GM23338 (cell line): Measurements from ENCODE around the gene NAA80. TPM values are rescaled to one million over a fixed set of nuclear protein-coding genes. Genes with fewer than 3 reads are reported as not detected.

Source experiments
- ATAC-seq: fragments of 200-7000 bp; cut with Tn5 transposase; 3 replicates; pipeline ENCODE4 v1.9.1; 2020
- DNase-seq: peaks from one replicate; pipeline ENCODE4 v3.0.0-alpha.2; 2015; ENCODE audit warnings: low spot score
- H2AFZ ChIP-seq: fragments of 200-600 bp; sonication (generic); 2 replicates; pipeline ENCODE4 v1.8.0; 2016; ENCODE audit warnings: antibody characterized with exemption, mild to moderate bottlenecking, moderate library complexity
- H3F3A ChIP-seq: fragments of 200-600 bp; sonication (generic); replicated peaks from 2 replicates; pipeline ENCODE4 v1.8.0; 2017; ENCODE audit warnings: antibody characterized with exemption, mixed run types, low read depth
- H3K27ac ChIP-seq: fragments of 200-600 bp; sonication (generic); 2 replicates; pipeline ENCODE4 v1.6.1; 2016; ENCODE audit warnings: low read depth
- H3K27me3 ChIP-seq: fragments of 200-600 bp; sonication (generic); 2 replicates; pipeline ENCODE4 v1.8.0; 2016; ENCODE audit warnings: mild to moderate bottlenecking, mixed run types, moderate library complexity; ENCODE audit not compliant: insufficient read depth
- H3K36me3 ChIP-seq: fragments of 200-600 bp; sonication (generic); 2 replicates; pipeline ENCODE4 v1.8.0; 2016; ENCODE audit warnings: mild to moderate bottlenecking; ENCODE audit not compliant: insufficient read depth
- H3K4me1 ChIP-seq: fragments of 200-600 bp; sonication (generic); 2 replicates; pipeline ENCODE4 v1.8.0; 2016; ENCODE audit warnings: mild to moderate bottlenecking, moderate library complexity; ENCODE audit not compliant: insufficient read depth
- H3K4me2 ChIP-seq: fragments of 200-600 bp; sonication (generic); 2 replicates; pipeline ENCODE4 v1.7.1; 2017; ENCODE audit warnings: mixed run types
- H3K4me3 ChIP-seq: fragments of 200-600 bp; sonication (generic); 2 replicates; pipeline ENCODE4 v1.6.1; 2016; ENCODE audit warnings: mixed run types
- H3K79me2 ChIP-seq: fragments of 200-600 bp; sonication (generic); replicated peaks from 2 replicates; pipeline ENCODE4 v1.8.0; 2017; ENCODE audit warnings: mild to moderate bottlenecking; ENCODE audit not compliant: insufficient read depth
- H3K9me2 ChIP-seq: fragments of 200-600 bp; sonication (generic); 2 replicates; pipeline ENCODE4 v1.8.0; 2017; ENCODE audit not compliant: insufficient read depth
- H4K20me1 ChIP-seq: fragments of 200-600 bp; sonication (generic); replicated peaks from 2 replicates; pipeline ENCODE4 v1.8.0; 2017; ENCODE audit warnings: mild to moderate bottlenecking; ENCODE audit not compliant: insufficient read depth
- H3K27ac Mint-ChIP-seq: 2 replicates; pipeline ENCODE4 v1.8.0; 2020; ENCODE audit warnings: inconsistent platforms, mild to moderate bottlenecking, moderate library complexity, mixed read lengths
- H3K27me3 Mint-ChIP-seq: 3 replicates; pipeline ENCODE4 v1.8.0; 2022; ENCODE audit warnings: low read depth, mild to moderate bottlenecking, moderate library complexity, mixed read lengths, inconsistent platforms; ENCODE audit not compliant: insufficient read depth, poor library complexity
- H3K36me3 Mint-ChIP-seq: 3 replicates; pipeline ENCODE4 v1.8.0; 2021; ENCODE audit warnings: low read depth, mild to moderate bottlenecking, inconsistent platforms, moderate library complexity, mixed read lengths
- H3K4me1 Mint-ChIP-seq: 3 replicates; pipeline ENCODE4 v1.8.0; 2020; ENCODE audit warnings: mild to moderate bottlenecking, inconsistent platforms, mixed read lengths
- H3K4me3 Mint-ChIP-seq: 3 replicates; pipeline ENCODE4 v1.8.0; 2021; ENCODE audit warnings: moderate library complexity, mild to moderate bottlenecking, inconsistent platforms, mixed read lengths
- H3K9me3 Mint-ChIP-seq: 3 replicates; pipeline ENCODE4 v1.8.0; 2020; ENCODE audit warnings: moderate library complexity, mild to moderate bottlenecking, inconsistent platforms, mixed read lengths
- CREB1 ChIP-seq: fragments of 250-450 bp; sonication (Bioruptor Pico); IDR thresholded peaks from 2 replicates; pipeline ENCODE4 v1.5.0; 2020; ENCODE audit warnings: low read depth, mild to moderate bottlenecking, moderate library complexity
- CTCF ChIP-seq, 2 experiments: fragments of 200-600 bp in 1 of 2; sonication (generic) in 1 of 2; conservative IDR thresholded peaks; 2 replicates each; pipeline versions ENCODE4 v1.5.1 to v1.6.1; 2016 to 2017; ENCODE audit warnings: antibody characterized with exemption in 2 of 2, low read depth in 2 of 2, mild to moderate bottlenecking in 2 of 2, moderate library complexity in 1 of 2
- ETS1 ChIP-seq: IDR thresholded peaks from 2 replicates; pipeline ENCODE4 v1.6.1; 2016; ENCODE audit warnings: antibody characterized with exemption
- EZH2 ChIP-seq: fragments of 200-600 bp; sonication (generic); IDR thresholded peaks from one replicate; pipeline ENCODE4 v1.8.0; 2017; ENCODE audit warnings: antibody characterized with exemption, mild to moderate bottlenecking, low read depth; ENCODE audit not compliant: unreplicated experiment
- EZH2phosphoT487 ChIP-seq: fragments of 200-600 bp; sonication (generic); IDR thresholded peaks from one replicate; pipeline ENCODE4 v1.8.1; 2018; ENCODE audit warnings: antibody characterized with exemption; ENCODE audit not compliant: unreplicated experiment
- JUNB ChIP-seq: IDR thresholded peaks from one replicate; pipeline ENCODE4 v1.6.1; 2016; ENCODE audit warnings: antibody characterized with exemption; ENCODE audit not compliant: unreplicated experiment
- NANOG ChIP-seq: IDR thresholded peaks from 2 replicates; pipeline ENCODE4 v1.6.1; 2016; ENCODE audit warnings: antibody characterized with exemption, borderline replicate concordance
- POLR2AphosphoS5 ChIP-seq: IDR thresholded peaks from 2 replicates; pipeline ENCODE4 v1.6.1; 2016; ENCODE audit warnings: antibody characterized with exemption, low read depth
- REST ChIP-seq: IDR thresholded peaks from one replicate; pipeline ENCODE4 v1.6.1; 2018; ENCODE audit warnings: antibody characterized with exemption; ENCODE audit not compliant: unreplicated experiment
- STAT1 ChIP-seq: IDR thresholded peaks from one replicate; pipeline ENCODE4 v1.6.1; 2016; ENCODE audit warnings: antibody characterized with exemption; ENCODE audit not compliant: unreplicated experiment
- ZNF114 ChIP-seq: fragments of 250-450 bp; sonication (Bioruptor Pico); IDR thresholded peaks from 2 replicates; pipeline ENCODE4 v1.5.0; 2020; ENCODE audit warnings: mild to moderate bottlenecking, moderate library complexity
- ZNF331 ChIP-seq: fragments of 250-450 bp; sonication (Bioruptor Pico); IDR thresholded peaks from 2 replicates; pipeline ENCODE4 v1.5.0; 2020; ENCODE audit warnings: low read depth, mild to moderate bottlenecking, moderate library complexity
- ZNF462 ChIP-seq: fragments of 250-450 bp; sonication (Bioruptor Pico); IDR thresholded peaks from 2 replicates; pipeline ENCODE4 v1.5.0; 2020; ENCODE audit warnings: mild to moderate bottlenecking, moderate library complexity
- polyA plus RNA-seq: library from polyadenylated mRNA; unstranded; fragments of >200 nt; fragmentation: Nextera tagmentation; extraction: Ambion mirVana; gene quantifications from 2 replicates; pipeline ENCODE4 v1.2.1, GENCODE V29; 2016
- total RNA-seq: library from RNA; depleted of rRNA; stranded (reverse); fragments of >200 nt; shearing (Covaris generic); gene quantifications from 2 replicates; pipeline ENCODE4 v1.2.3, GENCODE V29; 2014

NAA80 gene
- total and polyA plus RNA-seq, 2 experiments from 2014 or later: 12.1 to 16.7 TPM

- H3K4me1 ChIP-seq: peaks cover 18% of the 10 kb centered on the region
- no peak for TF ChIP-seq EZH2phosphoT487
- no peak for TF ChIP-seq STAT1
- no peak for TF ChIP-seq ZNF114 (CRISPR knock-in tag)
- TF ChIP-seq CTCF (conservative IDR thresholded peaks at IDR 0.05; ENCODE audit: low read depth in 2 of 2): no peak
- TF ChIP-seq EZH2: no peak
- TF ChIP-seq CREB1 (CRISPR knock-in tag): no peak
- TF ChIP-seq ETS1: no peak
- TF ChIP-seq ZNF462 (CRISPR knock-in tag): no peak
- TF ChIP-seq ZNF331 (CRISPR knock-in tag): no peak
- no peak for TF ChIP-seq NANOG
- no peak for TF ChIP-seq JUNB
- no peak for TF ChIP-seq POLR2AphosphoS5
- TF ChIP-seq REST: no peak
- DNase-seq: no peak
- no peaks in the 10 kb centered on the region for H3K9me3 Mint-ChIP-seq
- H3K36me3 Mint-ChIP-seq: peaks cover 25% of the 10 kb centered on the region
- peaks cover 16% of the 10 kb centered on the region for H3K79me2 ChIP-seq
- H3K9me2 ChIP-seq: no peaks in the 10 kb centered on the region
- H3K4me1 Mint-ChIP-seq: peaks cover 32% of the 10 kb centered on the region
- no peak overlapping the region for H3K27ac ChIP-seq
- no peaks in the 10 kb centered on the region for H3K27me3 ChIP-seq
- no peak overlapping the region for H3K4me2 ChIP-seq
- H3K4me3 ChIP-seq: no peak overlapping the region
- no peak overlapping the region for H2AFZ ChIP-seq
- H3K36me3 ChIP-seq: peaks cover 2% of the 10 kb centered on the region; the same call in 1 of the 2 replicates
- H3F3A ChIP-seq: peaks cover 34% of the 10 kb centered on the region; the same call in 1 of the 2 replicates
- H3K27ac Mint-ChIP-seq: no peak overlapping the region
- H3K4me3 Mint-ChIP-seq: no peak overlapping the region
- peaks cover 16% of the 10 kb centered on the region for H3K27me3 Mint-ChIP-seq
- H4K20me1 ChIP-seq: peaks cover 8% of the 10 kb centered on the region; the same call in 1 of the 2 replicates
- no peak for ATAC-seq
Measured at GRCh38 chr3:50325497-50326181, 26.4 kb upstream of the NAA80 start.
